Measurements from ENCODE around the gene HSDL1.

Gene HSDL1

DNA sequence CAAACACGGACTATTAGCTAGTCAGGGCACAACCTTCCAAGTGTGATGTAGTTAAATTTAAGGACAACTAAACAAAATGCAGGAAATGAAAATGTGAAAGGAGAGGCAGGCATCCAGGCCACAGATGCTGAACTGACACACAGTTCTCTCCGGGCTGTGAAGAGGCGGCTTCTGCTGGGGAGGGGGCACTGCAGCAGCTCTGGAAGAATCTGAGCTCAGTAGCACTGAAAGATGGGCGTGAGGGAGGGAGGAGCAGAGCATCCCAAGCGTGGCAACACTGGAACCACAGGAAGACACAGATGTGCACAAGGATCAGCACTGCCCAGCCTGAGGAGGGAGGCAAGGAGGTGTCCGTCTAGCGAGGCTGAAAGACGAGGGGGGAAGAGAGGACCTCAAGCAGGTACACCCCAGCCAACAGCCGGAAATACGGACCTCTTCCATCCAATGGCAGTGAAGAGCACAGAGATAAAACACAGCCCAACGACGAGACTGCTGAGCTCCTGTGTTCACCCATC is 39.6 kb downstream of the HSDL1 start:
- no peak for DNase-seq

GRCh38 chr16:84104231-84104630 is 40.7 kb downstream of the HSDL1 start:
- no peak for DNase-seq

DNA sequence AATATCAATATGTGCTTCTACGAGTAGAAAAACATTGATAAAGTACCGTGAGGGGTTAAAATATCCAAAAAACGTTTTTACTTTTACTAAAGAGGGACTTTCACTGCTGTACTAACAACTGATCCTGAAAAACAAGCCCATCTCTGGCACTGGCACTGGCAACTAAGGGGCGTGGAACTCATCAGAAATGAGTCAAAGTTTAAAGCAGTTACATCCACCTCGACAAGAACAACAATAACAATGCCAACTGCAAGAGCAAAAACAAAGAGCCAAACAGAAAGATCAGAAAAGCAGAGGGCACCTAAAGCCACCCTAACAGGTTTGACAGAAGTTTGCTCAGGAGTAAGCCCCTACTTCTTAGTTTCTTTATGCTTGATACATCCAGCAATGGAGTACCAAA is 41.3 kb downstream of the HSDL1 start:
- DNase-seq = no peak

DNA sequence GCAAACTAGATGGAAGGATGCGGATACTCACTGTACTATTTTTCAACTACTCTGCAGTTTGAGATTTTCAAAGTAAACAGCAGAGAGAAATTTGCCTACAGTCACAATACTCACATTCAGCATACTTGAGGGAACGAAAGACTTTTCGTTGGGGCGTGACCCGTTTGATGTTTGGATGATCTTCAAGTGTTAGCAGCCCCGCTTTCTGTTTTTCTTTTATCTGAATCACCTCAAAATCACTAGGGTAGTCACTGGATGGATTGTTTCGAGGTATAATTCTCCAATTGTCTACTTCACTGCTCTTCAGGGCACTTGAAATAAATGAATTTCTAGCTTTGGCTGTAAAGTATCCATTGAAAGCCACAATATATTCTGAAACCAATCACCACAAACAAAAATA is 46.0 kb downstream of the HSDL1 start:
- DNase-seq = no peak

- peak; percentile 52 for DNase-seq
Observed at GRCh38 chr16:84096447-84097005, 48.5 kb downstream of the HSDL1 start.

DNA sequence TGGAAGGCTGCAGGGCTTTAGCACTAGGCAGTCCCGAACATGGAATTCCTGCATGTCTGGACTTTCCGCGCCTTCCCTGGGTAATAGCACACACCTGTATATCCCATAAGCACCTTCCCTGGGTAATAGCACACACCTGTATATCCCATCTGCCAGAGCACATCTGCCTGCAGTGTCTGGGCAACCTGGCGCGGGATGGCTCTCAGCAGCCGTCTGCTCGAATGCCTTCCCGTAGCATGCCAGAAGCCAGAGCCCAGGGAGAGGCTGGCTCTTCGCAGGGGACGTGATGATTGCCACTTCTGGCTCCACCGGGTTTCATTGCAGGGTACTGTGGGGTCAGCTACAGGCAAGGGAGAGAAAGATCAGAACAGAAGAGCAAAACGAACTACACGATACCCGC is 49.5 kb downstream of the HSDL1 start:
- no peak for DNase-seq

DNA sequence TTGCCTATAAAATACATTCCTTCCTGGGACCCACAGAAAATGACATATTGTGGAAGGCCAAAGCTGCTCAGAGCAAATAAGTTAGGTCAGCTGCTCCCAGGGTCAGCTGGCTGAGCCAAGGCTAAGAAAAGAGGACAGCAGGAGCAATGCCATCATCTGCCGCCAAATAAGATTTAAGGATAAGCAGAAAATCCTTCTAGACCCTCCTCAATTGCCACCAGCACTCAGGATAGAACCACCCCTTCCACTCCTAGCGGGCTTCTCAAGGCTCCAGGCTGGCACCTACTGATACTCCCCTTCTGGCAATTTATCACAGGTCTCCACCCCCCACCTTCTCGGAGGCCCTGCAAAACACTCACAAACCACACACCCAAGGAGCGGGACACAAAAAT is 51.1 kb downstream of the HSDL1 start:
- no peak for DNase-seq

DNA sequence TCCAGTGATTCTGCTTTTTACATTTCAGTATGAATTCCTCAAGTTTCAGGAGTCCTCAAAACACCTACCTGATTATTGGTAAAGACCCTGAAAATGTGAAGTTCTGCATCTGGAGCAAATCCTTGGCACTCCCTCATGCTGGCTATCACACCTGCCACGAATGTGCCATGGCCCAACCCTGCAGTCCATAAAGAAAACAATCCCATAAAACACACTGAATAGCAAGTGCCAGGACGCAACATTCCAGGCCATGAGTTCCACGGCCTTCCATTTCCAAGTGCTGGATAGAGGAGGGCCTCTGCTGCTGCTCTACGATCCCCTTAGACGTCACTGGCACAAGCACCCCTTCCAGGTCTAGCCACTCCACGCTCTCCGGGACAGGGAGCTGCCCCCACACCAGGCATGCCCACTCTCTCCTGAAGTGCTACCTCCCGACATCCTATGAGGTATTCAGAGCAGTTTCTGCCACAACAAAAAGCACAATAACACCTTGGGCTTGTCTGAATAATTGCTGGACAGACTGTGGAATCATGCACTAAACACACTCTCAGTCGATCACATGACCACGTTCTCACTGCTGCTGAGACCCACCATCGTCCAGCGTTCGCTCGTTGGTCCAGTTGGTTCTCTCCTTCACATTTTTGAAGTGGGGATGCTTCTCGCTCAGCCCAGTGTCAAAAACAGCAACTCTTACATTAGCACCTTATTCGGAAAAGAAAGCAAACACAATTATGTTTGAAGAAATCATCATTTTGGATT is 51.7 kb downstream of the HSDL1 start:
- DNase-seq = no peak

DNA sequence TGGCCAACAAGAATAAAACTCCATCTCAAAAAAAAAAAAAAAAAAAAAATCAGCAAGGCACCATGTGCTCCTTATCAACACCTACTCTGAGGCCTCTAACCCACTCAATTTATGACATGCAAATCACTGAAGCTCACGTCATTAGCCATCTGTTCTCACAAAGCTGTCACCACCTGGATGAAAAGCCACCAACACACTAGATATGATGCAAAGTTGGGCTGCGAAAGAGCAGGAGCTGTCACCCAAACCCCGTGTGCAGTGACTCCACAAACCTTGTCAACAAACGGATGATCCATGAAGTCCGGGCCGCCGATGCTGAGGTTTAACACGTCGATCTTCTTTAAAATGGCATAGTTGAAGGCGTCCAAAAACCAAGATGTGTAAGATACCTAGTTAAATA is 53.5 kb downstream of the HSDL1 start:
- no peak for DNase-seq

- no peak for DNase-seq
Observed at GRCh38 chr16:84090211-84090610, 54.8 kb downstream of the HSDL1 start.

- DNase-seq = no peak
Observed at GRCh38 chr16:84088695-84089395, 56.1 kb downstream of the HSDL1 start.

DNA sequence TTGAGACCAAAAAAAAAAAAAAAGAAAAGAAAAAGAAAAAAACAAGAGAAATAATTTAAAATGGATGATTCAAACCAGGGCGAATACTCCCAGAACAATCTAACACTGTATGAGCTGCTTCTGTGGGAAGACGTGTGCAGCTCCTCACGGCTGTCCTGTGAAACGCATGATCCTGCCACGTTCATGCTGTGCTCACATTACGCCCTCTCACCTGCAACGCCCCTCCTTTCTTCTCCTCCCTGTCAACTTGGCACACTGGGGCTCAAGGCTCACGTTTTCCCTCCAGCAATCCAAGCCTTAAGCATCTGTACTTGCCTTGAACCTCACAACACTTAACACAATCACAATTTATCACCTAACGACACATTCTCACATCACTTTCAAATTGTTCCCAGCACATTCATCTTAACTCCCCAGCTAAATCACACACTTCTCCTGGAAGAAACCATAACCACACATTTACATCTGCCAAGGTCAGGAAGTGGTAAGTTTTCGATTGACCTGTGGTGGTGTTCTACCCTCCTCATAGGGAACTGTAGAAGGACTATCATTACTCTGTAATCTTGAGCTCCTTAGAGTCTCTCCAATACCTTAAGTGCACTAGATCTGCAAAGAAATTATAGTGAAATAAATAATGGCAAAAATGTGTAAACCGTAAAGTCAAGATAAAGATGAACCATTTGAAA is 57.4 kb downstream of the HSDL1 start:
- no peak for DNase-seq

GRCh38 chr16:84087001-84087400 is 58.0 kb downstream of the HSDL1 start:
- DNase-seq = no peak

GRCh38 chr16:84086341-84086740 is 58.6 kb downstream of the HSDL1 start:
- DNase-seq = no peak

DNA sequence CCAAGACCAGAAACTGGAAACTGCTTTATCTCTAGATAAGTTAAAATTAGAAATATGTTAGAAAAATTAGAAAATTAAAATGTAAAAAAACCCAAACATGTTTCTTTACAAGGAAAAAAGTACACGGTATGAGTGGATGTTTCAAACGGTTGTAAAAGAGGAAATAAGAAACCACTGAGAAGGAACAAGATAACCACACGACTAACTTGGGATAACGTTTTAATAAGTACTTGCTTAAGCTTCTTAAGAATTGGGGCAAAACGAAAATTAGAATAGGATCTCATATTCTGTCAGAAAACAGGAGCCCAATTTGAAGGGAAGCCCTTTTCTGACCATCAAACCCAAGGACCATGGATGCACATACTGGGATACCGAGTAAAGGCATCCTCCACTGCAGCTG is 59.2 kb downstream of the HSDL1 start:
- DNase-seq = no peak

GRCh38 chr16:84085271-84085667 is 59.7 kb downstream of the HSDL1 start:
- no peak for DNase-seq

DNA sequence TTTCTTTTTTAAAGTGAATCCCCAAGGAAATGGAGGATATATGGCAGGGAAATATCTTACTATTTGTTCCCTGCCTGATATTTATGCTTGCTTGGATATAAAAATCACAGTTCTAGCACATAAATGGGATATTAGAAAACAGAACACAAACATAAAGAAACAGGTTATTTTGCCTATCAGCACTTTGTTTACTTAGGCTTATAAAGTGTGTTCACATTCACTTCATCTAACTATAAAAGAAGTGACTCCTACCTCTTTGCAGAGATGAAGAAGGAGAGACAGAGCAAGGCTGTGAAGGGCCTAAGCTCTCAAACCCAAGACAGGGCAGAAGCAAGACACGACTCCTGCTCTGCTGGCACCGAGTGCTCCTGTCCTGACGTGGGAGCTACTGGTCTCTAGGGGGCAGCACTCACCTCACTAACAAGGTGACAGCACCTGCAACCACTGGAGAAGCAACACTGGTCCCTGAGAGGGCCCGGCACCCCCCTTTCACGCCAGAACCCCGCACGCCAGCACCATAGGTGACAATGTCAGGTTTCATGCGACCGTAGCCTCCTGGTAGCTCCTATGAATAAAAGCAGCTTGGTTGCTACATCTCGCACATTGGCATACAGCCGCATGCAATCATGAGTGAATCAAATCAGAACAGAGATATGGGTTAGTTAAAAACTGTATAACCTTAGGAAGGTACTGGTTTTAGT is 60.3 kb downstream of the HSDL1 start:
- DNase-seq = peak; percentile 30

DNA sequence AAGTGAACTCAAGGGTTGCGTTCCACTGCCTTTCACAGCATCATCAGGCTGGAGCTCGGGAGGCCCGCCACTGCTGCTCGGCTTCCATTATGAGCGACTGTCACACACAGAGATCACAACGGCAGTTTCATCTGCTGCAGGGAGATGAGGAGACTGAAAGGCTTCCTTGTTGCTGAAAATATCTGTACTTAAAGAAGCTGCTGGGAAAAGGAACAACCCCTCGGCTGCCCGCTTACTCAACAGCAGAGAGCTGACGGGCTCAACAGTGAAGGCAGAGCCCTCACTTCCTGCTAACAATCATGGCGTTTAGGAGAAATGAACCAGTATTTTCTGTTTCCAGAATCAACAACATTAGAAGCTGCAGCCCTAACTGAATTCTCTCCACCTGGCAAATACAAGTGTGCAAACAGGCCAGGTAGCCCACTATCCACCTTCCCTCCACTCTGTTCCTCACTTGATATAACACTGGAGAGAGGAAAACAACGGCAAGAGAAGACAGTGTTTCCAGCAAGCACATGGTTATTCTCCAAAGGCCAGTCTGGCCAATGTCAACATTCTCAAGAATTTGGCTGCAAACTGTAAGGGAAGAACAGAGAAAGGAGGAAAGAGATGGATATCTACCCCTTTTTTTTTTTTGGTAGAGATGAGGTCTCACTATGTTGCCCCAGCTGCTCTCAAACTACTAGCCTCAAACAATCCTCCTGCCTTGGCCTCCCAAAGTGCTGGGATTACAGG is 62.0 kb downstream of the HSDL1 start:
- DNase-seq = no peak

GRCh38 chr16:84082110-84082509 is 62.9 kb downstream of the HSDL1 start:
- DNase-seq = no peak

- DNase-seq = no peak
Observed at GRCh38 chr16:84081446-84081989, 63.5 kb downstream of the HSDL1 start.

- no peak for DNase-seq
Observed at GRCh38 chr16:84080813-84081212, 64.2 kb downstream of the HSDL1 start.

GRCh38 chr16:84080378-84080777 is 64.6 kb downstream of the HSDL1 start:
- no peak for DNase-seq
